SK-N-SH treated with all-trans-retinoic acid at 6 μM for 48 hours (cell line): ENCODE results near the gene NBPF15.
"Not testable (repeated sequence)": the region's sequence is repeated elsewhere in the genome, so short reads cannot be mapped to it uniquely, and the experiment has no call there.

Source experiments
- BACH2 ChIP-seq: fragments of 250-450 bp; sonication (Bioruptor Pico); IDR thresholded peaks from 2 replicates; pipeline ENCODE4 v1.9.0; 2021; ENCODE audit warnings: mild to moderate bottlenecking, borderline replicate concordance
- CSDC2 ChIP-seq: fragments of 250-450 bp; sonication (Bioruptor Pico); IDR thresholded peaks from 2 replicates; pipeline ENCODE4 v1.5.0; 2020; ENCODE audit warnings: mild to moderate bottlenecking, moderate library complexity
- PPARA ChIP-seq: fragments of 250-450 bp; sonication (Bioruptor Pico); IDR thresholded peaks from 2 replicates; pipeline ENCODE4 v1.5.0; 2020; ENCODE audit warnings: mild to moderate bottlenecking, borderline replicate concordance
- SNAI2 ChIP-seq: fragments of 250-450 bp; sonication (Bioruptor Pico); IDR thresholded peaks from 2 replicates; pipeline ENCODE4 v1.5.0; 2020; ENCODE audit warnings: mild to moderate bottlenecking, moderate library complexity
- TOX ChIP-seq: fragments of 250-450 bp; sonication (Bioruptor Pico); IDR thresholded peaks from 2 replicates; pipeline ENCODE4 v1.8.0; 2021; ENCODE audit warnings: mild to moderate bottlenecking, moderate library complexity, borderline replicate concordance
- ZFP30 ChIP-seq: fragments of 450-650 bp; formaldehyde crosslinking; IDR thresholded peaks from 2 replicates; pipeline ENCODE4 v1.5.0; 2022; ENCODE audit warnings: mild to moderate bottlenecking, moderate library complexity
- TF ChIP-seq, protein P1 (sequence below): fragments of 250-450 bp; sonication (Bioruptor Pico); IDR thresholded peaks from 2 replicates; pipeline ENCODE4 v1.8.0; 2020; ENCODE audit warnings: mild to moderate bottlenecking, moderate library complexity, borderline replicate concordance

- TF ChIP-seq ZFP30 (CRISPR knock-in tag); PPARA (CRISPR knock-in tag); SNAI2 (CRISPR knock-in tag); TOX; BACH2 (CRISPR knock-in tag); CSDC2 (CRISPR knock-in tag): not testable (repeated sequence)
- TF ChIP-seq, protein P1, sequence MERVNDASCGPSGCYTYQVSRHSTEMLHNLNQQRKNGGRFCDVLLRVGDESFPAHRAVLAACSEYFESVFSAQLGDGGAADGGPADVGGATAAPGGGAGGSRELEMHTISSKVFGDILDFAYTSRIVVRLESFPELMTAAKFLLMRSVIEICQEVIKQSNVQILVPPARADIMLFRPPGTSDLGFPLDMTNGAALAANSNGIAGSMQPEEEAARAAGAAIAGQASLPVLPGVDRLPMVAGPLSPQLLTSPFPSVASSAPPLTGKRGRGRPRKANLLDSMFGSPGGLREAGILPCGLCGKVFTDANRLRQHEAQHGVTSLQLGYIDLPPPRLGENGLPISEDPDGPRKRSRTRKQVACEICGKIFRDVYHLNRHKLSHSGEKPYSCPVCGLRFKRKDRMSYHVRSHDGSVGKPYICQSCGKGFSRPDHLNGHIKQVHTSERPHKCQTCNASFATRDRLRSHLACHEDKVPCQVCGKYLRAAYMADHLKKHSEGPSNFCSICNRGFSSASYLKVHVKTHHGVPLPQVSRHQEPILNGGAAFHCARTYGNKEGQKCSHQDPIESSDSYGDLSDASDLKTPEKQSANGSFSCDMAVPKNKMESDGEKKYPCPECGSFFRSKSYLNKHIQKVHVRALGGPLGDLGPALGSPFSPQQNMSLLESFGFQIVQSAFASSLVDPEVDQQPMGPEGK (CRISPR knock-in tag): not testable (repeated sequence)
Observed at GRCh38 chr1:144496429-144496828, 35.0 kb upstream of the NBPF15 start.
